Astrocyte (in vitro differentiated cells and primary cell): ENCODE measurements around the gene ADRA2A. TPM values are rescaled to one million over a fixed set of nuclear protein-coding genes. Genes with fewer than 3 reads are reported as not detected.
A peak's percentile ranks its signal among the peaks of the same experiment; 100 is the strongest.

Source experiments
- DNase-seq: peaks from one replicate; pipeline ENCODE4 v3.0.0-alpha.2; 2010; ENCODE audit warnings: low read depth
- FAIRE-seq: peaks from 2 replicates; lab custom pipeline; 2011; peaks lifted over from hg19 to GRCh38; lab: Jason Lieb, UNC
- H2AFZ ChIP-seq: 2 replicates; pipeline ENCODE4 v1.6.0; 2012; ENCODE audit warnings: low read depth, low read length, inconsistent platforms
- H3K27ac ChIP-seq: 2 replicates; pipeline ENCODE4 v1.5.1; 2011; ENCODE audit warnings: low read depth, low read length, inconsistent platforms
- H3K27me3 ChIP-seq: 2 replicates; pipeline ENCODE4 v1.6.0; 2011; ENCODE audit warnings: low read length, inconsistent platforms; ENCODE audit not compliant: insufficient read depth
- H3K36me3 ChIP-seq: 2 replicates; pipeline ENCODE4 v1.5.1; 2011; ENCODE audit warnings: low read length, inconsistent platforms; ENCODE audit not compliant: insufficient read depth
- H3K4me1 ChIP-seq: 2 replicates; pipeline ENCODE4 v1.5.1; 2011; ENCODE audit warnings: low read length, inconsistent platforms; ENCODE audit not compliant: insufficient read depth
- H3K4me2 ChIP-seq: 2 replicates; pipeline ENCODE4 v1.6.0; 2012; ENCODE audit warnings: low read length, inconsistent platforms
- H3K4me3 ChIP-seq: 2 replicates; pipeline ENCODE4 v1.5.1; 2011; ENCODE audit warnings: low read depth, mild to moderate bottlenecking, low read length, inconsistent platforms; ENCODE audit not compliant: insufficient read depth
- H3K79me2 ChIP-seq: 2 replicates; pipeline ENCODE4 v1.6.0; 2012; ENCODE audit warnings: mild to moderate bottlenecking, low read length, inconsistent platforms; ENCODE audit not compliant: insufficient read depth
- H3K9ac ChIP-seq: 2 replicates; pipeline ENCODE4 v1.6.0; 2012; ENCODE audit warnings: mild to moderate bottlenecking, low read length, inconsistent platforms
- H3K9me3 ChIP-seq: 2 replicates; pipeline ENCODE4 v1.5.1; 2012; ENCODE audit warnings: low read depth, mild to moderate bottlenecking, low read length, inconsistent platforms; ENCODE audit not compliant: insufficient read depth
- H4K20me1 ChIP-seq: 2 replicates; pipeline ENCODE4 v1.6.0; 2012; ENCODE audit warnings: low read length, inconsistent platforms; ENCODE audit not compliant: insufficient read depth
- H3K27ac Mint-ChIP-seq: one replicate; pipeline ENCODE4 v1.8.0; 2021; ENCODE audit warnings: mild to moderate bottlenecking, mixed read lengths; ENCODE audit not compliant: unreplicated experiment
- H3K27me3 Mint-ChIP-seq: one replicate; pipeline ENCODE4 v1.8.0; 2021; ENCODE audit warnings: low read depth, mixed read lengths; ENCODE audit not compliant: unreplicated experiment
- H3K36me3 Mint-ChIP-seq: one replicate; pipeline ENCODE4 v1.8.0; 2021; ENCODE audit warnings: low read depth, mixed read lengths; ENCODE audit not compliant: unreplicated experiment
- H3K4me1 Mint-ChIP-seq: one replicate; pipeline ENCODE4 v1.8.0; 2021; ENCODE audit warnings: low read depth, mixed read lengths; ENCODE audit not compliant: unreplicated experiment
- H3K4me3 Mint-ChIP-seq: one replicate; pipeline ENCODE4 v1.8.0; 2021; ENCODE audit warnings: mild to moderate bottlenecking, moderate library complexity, mixed read lengths; ENCODE audit not compliant: unreplicated experiment
- H3K9me3 Mint-ChIP-seq: one replicate; pipeline ENCODE4 v1.8.0; 2021; ENCODE audit warnings: mild to moderate bottlenecking, mixed read lengths; ENCODE audit not compliant: unreplicated experiment
- EZH2 ChIP-seq: IDR thresholded peaks from 2 replicates; pipeline ENCODE4 v1.6.1; 2012; ENCODE audit warnings: mild to moderate bottlenecking, low read length, inconsistent platforms; ENCODE audit not compliant: insufficient read depth
- total RNA-seq: library from RNA; stranded (reverse); gene quantifications from 2 replicates; pipeline ENCODE4 v1.2.1, GENCODE V29; 2021
- TF ChIP-seq, protein P1 (sequence below): IDR thresholded peaks from 2 replicates; pipeline ENCODE4 v1.5.1; 2011; ENCODE audit warnings: low read depth, mild to moderate bottlenecking, inconsistent platforms, low read length, moderate library complexity; ENCODE audit not compliant: insufficient read depth

The ADRA2A gene
- total RNA-seq, 1 donor from 2014 or later: 1.2 TPM

DNA sequence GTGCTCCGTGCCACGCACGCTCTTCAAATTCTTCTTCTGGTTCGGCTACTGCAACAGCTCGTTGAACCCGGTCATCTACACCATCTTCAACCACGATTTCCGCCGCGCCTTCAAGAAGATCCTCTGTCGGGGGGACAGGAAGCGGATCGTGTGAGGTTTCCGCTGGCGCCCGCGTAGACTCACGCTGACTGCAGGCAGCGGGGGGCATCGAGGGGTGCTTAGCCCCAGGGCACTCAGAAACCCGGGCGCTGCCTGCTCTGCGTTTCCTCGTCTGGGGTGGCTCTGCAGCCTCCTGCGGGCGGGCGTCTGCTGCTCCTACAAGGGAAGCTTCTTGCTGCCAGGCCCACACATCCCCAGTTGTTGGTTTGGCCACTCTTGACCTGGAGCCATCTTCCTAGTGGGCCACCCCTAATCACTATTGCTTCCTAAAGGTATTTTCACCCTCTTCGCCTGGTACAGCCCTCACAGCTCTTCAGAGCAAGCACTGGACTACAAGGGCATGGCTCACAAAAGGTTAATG is 2.5 kb downstream of the ADRA2A start:
- H3K4me1 Mint-ChIP-seq: peaks cover 2% of the 10 kb centered on the region
- Histone ChIP-seq H4K20me1 (no peaks in the 10 kb centered on the region), H3K4me3 (no peak overlapping the region), H3K4me1 (peaks cover 16% of the 10 kb centered on the region), H3K27me3 (peaks cover 50% of the 10 kb centered on the region), H2AFZ (no peak overlapping the region), H3K79me2 (no peaks in the 10 kb centered on the region), H3K27ac (no peak overlapping the region), H3K36me3 (no peaks in the 10 kb centered on the region), H3K4me2 (no peak overlapping the region), H3K9ac (no peak overlapping the region), H3K9me3 (peaks cover 7% of the 10 kb centered on the region)
- TF ChIP-seq EZH2: no peak
- TF ChIP-seq, protein P1, sequence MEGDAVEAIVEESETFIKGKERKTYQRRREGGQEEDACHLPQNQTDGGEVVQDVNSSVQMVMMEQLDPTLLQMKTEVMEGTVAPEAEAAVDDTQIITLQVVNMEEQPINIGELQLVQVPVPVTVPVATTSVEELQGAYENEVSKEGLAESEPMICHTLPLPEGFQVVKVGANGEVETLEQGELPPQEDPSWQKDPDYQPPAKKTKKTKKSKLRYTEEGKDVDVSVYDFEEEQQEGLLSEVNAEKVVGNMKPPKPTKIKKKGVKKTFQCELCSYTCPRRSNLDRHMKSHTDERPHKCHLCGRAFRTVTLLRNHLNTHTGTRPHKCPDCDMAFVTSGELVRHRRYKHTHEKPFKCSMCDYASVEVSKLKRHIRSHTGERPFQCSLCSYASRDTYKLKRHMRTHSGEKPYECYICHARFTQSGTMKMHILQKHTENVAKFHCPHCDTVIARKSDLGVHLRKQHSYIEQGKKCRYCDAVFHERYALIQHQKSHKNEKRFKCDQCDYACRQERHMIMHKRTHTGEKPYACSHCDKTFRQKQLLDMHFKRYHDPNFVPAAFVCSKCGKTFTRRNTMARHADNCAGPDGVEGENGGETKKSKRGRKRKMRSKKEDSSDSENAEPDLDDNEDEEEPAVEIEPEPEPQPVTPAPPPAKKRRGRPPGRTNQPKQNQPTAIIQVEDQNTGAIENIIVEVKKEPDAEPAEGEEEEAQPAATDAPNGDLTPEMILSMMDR: no peak
- H3K27me3 Mint-ChIP-seq: peaks cover 60% of the 10 kb centered on the region
- peaks cover 13% of the 10 kb centered on the region for H3K9me3 Mint-ChIP-seq
- no peak for FAIRE-seq
- DNase-seq: no peak
- H3K36me3 Mint-ChIP-seq: peaks cover 2% of the 10 kb centered on the region
- H3K4me3 Mint-ChIP-seq: peak overlapping the region; percentile 20
- no peak overlapping the region for H3K27ac Mint-ChIP-seq

DNA sequence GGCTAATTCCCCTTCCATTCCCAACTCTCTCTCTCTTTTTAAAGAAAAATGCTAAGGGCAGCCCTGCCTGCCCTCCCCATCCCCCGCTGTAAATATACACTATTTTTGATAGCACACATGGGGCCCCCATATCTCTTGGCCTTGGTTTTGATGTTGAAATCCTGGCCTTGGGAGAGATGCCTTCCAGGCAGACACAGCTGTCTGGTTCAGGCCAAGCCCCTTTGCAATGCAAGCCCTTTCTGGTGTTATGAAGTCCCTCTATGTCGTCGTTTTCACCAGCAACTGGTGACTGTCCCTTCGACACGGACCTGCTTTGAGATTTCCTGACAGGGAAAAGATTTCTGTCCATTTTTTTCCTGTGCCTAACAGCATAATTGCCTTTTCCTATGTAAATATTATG is 3.0 kb downstream of the ADRA2A start:
- H3K4me1 ChIP-seq: peaks cover 16% of the 10 kb centered on the region
- peaks cover 7% of the 10 kb centered on the region for H3K9me3 ChIP-seq
- no peak overlapping the region for H3K4me2 ChIP-seq
- H2AFZ ChIP-seq: no peak overlapping the region
- no peaks in the 10 kb centered on the region for H4K20me1 ChIP-seq
- H3K36me3 ChIP-seq: no peaks in the 10 kb centered on the region
- no peak overlapping the region for H3K27ac Mint-ChIP-seq
- H3K9ac ChIP-seq: no peak overlapping the region
- peaks cover 2% of the 10 kb centered on the region for H3K4me1 Mint-ChIP-seq
- no peak for TF ChIP-seq EZH2
- TF ChIP-seq, protein P1: no peak
- FAIRE-seq (no peak), DNase-seq (no peak)
- H3K27me3 ChIP-seq: peaks cover 45% of the 10 kb centered on the region
- H3K4me3 ChIP-seq: no peak overlapping the region
- no peaks in the 10 kb centered on the region for H3K79me2 ChIP-seq
- peaks cover 2% of the 10 kb centered on the region for H3K36me3 Mint-ChIP-seq
- H3K27me3 Mint-ChIP-seq: peaks cover 63% of the 10 kb centered on the region
- H3K27ac ChIP-seq: no peak overlapping the region
- H3K4me3 Mint-ChIP-seq: peak overlapping the region; percentile 20
- H3K9me3 Mint-ChIP-seq: peaks cover 16% of the 10 kb centered on the region

DNA sequence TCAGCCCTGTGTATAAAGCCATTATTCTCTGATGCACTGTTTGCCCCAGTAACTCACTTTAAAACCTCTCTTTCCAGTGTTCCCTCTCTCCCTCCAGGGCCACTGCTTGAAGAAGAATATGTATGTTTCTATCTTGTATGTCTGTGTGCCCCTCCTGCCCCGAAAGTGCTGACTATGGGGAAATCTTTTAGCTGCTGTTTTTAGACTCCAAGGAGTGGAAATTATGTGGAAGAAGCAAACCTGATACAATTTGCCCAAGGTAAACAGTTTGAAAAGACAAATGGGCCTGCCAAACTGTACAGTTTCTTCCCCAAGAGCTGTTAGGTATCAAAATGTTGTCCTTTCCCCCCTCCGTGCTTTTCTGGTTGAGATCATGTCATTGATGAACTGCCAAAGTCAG is 3.4 kb downstream of the ADRA2A start:
- H3K79me2 ChIP-seq: no peaks in the 10 kb centered on the region
- Mint-ChIP-seq H3K27ac (no peak overlapping the region), H3K36me3 (peaks cover 2% of the 10 kb centered on the region)

More for the DNA sequence above, 3.4 kb downstream of the ADRA2A start:
- H3K4me2 ChIP-seq: no peak overlapping the region
- Mint-ChIP-seq H3K27me3 (peaks cover 65% of the 10 kb centered on the region), H3K9me3 (peaks cover 18% of the 10 kb centered on the region), H3K4me3 (no peak overlapping the region), H3K4me1 (no peaks in the 10 kb centered on the region)
- DNase-seq (no peak), FAIRE-seq (no peak)
- H3K36me3 ChIP-seq: no peaks in the 10 kb centered on the region
- H3K27me3 ChIP-seq: peaks cover 40% of the 10 kb centered on the region
- no peak for TF ChIP-seq EZH2
- TF ChIP-seq, protein P1: no peak
- no peak overlapping the region for H3K9ac ChIP-seq
- peaks cover 16% of the 10 kb centered on the region for H3K4me1 ChIP-seq
- no peak overlapping the region for H2AFZ ChIP-seq
- no peak overlapping the region for H3K4me3 ChIP-seq
- H3K9me3 ChIP-seq: peaks cover 7% of the 10 kb centered on the region
- no peak overlapping the region for H3K27ac ChIP-seq
- no peaks in the 10 kb centered on the region for H4K20me1 ChIP-seq
